Glutamatergic neuron (in vitro differentiated cells): ENCODE measurements around the gene OR51A7. TPM values are rescaled to one million over a fixed set of nuclear protein-coding genes. Genes with fewer than 3 reads are reported as not detected.

Experiments
- DNase-seq: peaks from one replicate; pipeline ENCODE4 v3.0.0; 2022
- H3K27ac Mint-ChIP-seq: one replicate; pipeline ENCODE4 v1.8.0; 2020; ENCODE audit warnings: mild to moderate bottlenecking, mixed read lengths, inconsistent platforms; ENCODE audit not compliant: unreplicated experiment
- H3K27me3 Mint-ChIP-seq: one replicate; pipeline ENCODE4 v1.8.0; 2020; ENCODE audit warnings: mild to moderate bottlenecking, moderate library complexity, mixed read lengths, inconsistent platforms; ENCODE audit not compliant: unreplicated experiment
- H3K36me3 Mint-ChIP-seq: one replicate; pipeline ENCODE4 v1.8.0; 2020; ENCODE audit warnings: mild to moderate bottlenecking, mixed read lengths, inconsistent platforms; ENCODE audit not compliant: unreplicated experiment
- H3K4me1 Mint-ChIP-seq: one replicate; pipeline ENCODE4 v1.8.0; 2020; ENCODE audit warnings: mild to moderate bottlenecking, low read depth, mixed read lengths, inconsistent platforms; ENCODE audit not compliant: unreplicated experiment
- H3K4me3 Mint-ChIP-seq: one replicate; pipeline ENCODE4 v1.8.0; 2020; ENCODE audit warnings: mild to moderate bottlenecking, mixed read lengths, inconsistent platforms; ENCODE audit not compliant: unreplicated experiment
- H3K9me3 Mint-ChIP-seq: one replicate; pipeline ENCODE4 v1.8.0; 2020; ENCODE audit warnings: mild to moderate bottlenecking, moderate library complexity, mixed read lengths, inconsistent platforms; ENCODE audit not compliant: unreplicated experiment
- CTCF ChIP-seq: fragments of 200-600 bp; sonication (generic); IDR thresholded peaks from one replicate; pipeline ENCODE4 v1.5.0; 2021; ENCODE audit not compliant: partially characterized antibody, unreplicated experiment
- total RNA-seq: library from RNA; stranded (reverse); fragmentation: NEBNext Ultra II Directional; extraction: Animal tissue kit (Norgen Biotek cat#: 25700); gene quantifications from one replicate; pipeline ENCODE4 v1.2.1, GENCODE V29; 2021; ENCODE audit not compliant: unreplicated experiment

Gene OR51A7
- total RNA-seq, 1 donor from 2014 or later: not detected

- Mint-ChIP-seq H3K4me3 (no peak overlapping the region), H3K27me3 (no peaks in the 10 kb centered on the region), H3K36me3 (no peaks in the 10 kb centered on the region), H3K4me1 (no peaks in the 10 kb centered on the region), H3K9me3 (peaks cover 1% of the 10 kb centered on the region), H3K27ac (no peak overlapping the region)
- no peak for TF ChIP-seq CTCF
- DNase-seq: no peak
These were observed 22.4 kb upstream of the OR51A7 start for GRCh38 chr11:4881188-4881587.

GRCh38 chr11:4881860-4882500 is 21.6 kb upstream of the OR51A7 start, which contains the start of gene OR51T1:
Gene OR51T1 (plus strand): TSS chr11:4881900. CDS start chr11:4881900, 0 bp downstream.
- Mint-ChIP-seq H3K27me3 (no peaks in the 10 kb centered on the region), H3K36me3 (no peaks in the 10 kb centered on the region), H3K4me3 (no peak within 1 kb of the TSS), H3K27ac (no peak within 1 kb of the TSS), H3K4me1 (no peaks in the 10 kb centered on the region), H3K9me3 (peaks cover 1% of the 10 kb centered on the region)
- no peak for TF ChIP-seq CTCF
- DNase-seq: no peak

GRCh38 chr11:4882543-4882942 is 21.0 kb upstream of the OR51A7 start:
- Mint-ChIP-seq H3K27me3 (no peaks in the 10 kb centered on the region), H3K4me3 (no peak overlapping the region), H3K27ac (no peak overlapping the region), H3K9me3 (peaks cover 1% of the 10 kb centered on the region), H3K4me1 (no peaks in the 10 kb centered on the region), H3K36me3 (no peaks in the 10 kb centered on the region)
- TF ChIP-seq CTCF: no peak
- no peak for DNase-seq

GRCh38 chr11:4884361-4884760 is 19.2 kb upstream of the OR51A7 start:
- H3K27ac Mint-ChIP-seq: no peak overlapping the region
- H3K9me3 Mint-ChIP-seq: peaks cover 1% of the 10 kb centered on the region
- H3K36me3 Mint-ChIP-seq: no peaks in the 10 kb centered on the region
- DNase-seq: no peak
- no peaks in the 10 kb centered on the region for H3K4me1 Mint-ChIP-seq
- no peaks in the 10 kb centered on the region for H3K27me3 Mint-ChIP-seq
- no peak for TF ChIP-seq CTCF
- no peak overlapping the region for H3K4me3 Mint-ChIP-seq

GRCh38 chr11:4886186-4886585 is 17.4 kb upstream of the OR51A7 start:
- DNase-seq: no peak
- no peak for TF ChIP-seq CTCF
- Mint-ChIP-seq H3K36me3 (no peaks in the 10 kb centered on the region), H3K9me3 (peaks cover 1% of the 10 kb centered on the region), H3K27me3 (no peaks in the 10 kb centered on the region), H3K4me1 (no peaks in the 10 kb centered on the region), H3K4me3 (no peak overlapping the region), H3K27ac (no peak overlapping the region)
